DMS 273 (cell line): Measurements from ENCODE around the gene PLPP2.

Experiments
- DNase-seq: peaks from one replicate; lab custom pipeline; 2025; ENCODE audit not compliant: unreplicated experiment; lab: John Stamatoyannopoulos, UW

PLPP2 gene

GRCh38 chr19:293436-294110 is 2.4 kb upstream of the PLPP2 start:
- no peak for DNase-seq

DNA sequence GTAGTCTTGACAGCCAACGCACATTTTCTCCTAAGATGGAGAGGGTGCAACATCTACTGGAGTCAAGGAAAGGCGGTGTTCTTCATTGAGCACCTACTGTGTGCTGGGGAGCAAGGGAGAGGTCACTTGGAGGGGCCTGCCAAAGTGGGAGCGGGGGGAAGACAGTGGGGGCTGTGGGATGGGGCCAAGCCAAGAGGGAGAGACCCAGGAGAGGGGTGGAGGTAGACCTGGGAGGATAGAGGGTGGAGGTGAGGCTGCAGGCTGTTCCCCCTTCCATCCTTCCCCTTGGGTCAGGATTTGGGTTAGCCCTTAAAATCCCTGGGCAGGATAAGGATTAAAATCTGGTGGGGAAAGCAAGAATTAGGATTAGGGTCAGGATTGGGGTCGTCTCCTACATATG is 1.7 kb upstream of the PLPP2 start:
- no peak for DNase-seq

- no peak for DNase-seq
Measured at GRCh38 chr19:292281-292884, 1.2 kb upstream of the PLPP2 start.

DNA sequence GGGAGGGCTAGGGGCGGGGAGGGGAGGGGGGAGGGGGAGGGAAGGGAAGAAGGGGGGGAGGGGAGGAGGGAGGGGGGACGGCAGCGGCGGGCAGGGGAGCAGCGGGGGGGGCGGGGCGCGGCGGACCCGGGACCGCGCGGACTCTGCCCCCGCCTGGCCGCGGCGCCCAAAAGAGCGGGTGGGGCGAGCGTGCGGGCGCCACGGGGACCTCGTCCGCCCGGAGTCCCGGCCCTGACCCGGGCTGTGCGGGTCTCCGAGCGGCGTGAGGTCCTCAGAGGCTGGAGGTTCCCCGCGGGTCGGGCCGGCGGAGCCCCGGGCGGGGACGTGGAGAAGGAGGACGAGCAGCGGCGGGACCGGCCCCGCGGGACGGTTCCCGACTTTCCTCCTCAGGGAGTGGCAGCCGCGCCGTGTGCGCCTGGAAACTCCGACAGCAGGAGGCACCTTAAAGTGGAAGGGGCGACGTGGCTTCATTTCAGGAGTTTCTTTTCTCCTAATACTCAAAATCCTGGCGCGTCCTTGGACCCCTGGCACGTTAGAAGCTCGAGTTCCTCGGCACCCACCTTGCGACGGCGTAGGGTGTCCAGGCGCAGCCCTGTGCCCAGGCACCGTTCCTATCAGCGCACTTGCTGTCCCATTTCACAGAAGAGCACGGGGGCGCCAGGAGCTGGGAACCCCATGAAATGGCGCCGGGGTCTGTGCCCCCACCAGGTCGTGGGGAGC is 518 bp upstream of the PLPP2 start:
- DNase-seq = peak; percentile 58

DNA sequence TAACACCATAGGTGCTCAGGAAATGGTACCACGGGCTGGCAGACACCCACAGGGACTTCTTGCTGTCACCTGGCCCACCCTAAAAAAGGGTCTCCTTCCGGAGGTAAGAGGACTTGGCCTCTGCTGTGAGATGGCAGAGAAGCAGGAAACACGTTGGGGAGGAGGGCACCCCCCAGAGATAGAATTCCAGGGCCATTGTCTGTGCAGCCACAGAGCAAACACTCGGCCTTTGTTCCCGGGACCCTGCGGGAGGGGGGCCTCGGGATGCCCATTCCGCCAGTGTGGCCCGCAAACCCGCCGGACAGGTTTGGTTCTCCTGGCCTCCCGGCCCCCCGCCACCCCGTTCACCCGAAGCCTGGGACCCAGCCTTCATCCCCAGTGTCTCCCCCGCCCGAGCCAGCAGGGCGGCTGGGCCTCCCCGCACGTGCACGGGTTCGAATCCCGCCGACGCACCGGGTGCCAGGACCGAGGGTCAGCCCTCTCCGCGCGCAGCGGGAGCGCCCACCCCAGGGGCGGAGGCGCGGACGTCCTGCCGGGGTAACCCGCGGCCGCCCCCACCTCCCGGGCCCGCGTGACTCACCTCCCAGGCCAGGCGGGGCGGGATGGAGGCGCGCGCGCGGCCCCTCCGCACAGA is 714 bp downstream of the PLPP2 start:
- DNase-seq = no peak

DNA sequence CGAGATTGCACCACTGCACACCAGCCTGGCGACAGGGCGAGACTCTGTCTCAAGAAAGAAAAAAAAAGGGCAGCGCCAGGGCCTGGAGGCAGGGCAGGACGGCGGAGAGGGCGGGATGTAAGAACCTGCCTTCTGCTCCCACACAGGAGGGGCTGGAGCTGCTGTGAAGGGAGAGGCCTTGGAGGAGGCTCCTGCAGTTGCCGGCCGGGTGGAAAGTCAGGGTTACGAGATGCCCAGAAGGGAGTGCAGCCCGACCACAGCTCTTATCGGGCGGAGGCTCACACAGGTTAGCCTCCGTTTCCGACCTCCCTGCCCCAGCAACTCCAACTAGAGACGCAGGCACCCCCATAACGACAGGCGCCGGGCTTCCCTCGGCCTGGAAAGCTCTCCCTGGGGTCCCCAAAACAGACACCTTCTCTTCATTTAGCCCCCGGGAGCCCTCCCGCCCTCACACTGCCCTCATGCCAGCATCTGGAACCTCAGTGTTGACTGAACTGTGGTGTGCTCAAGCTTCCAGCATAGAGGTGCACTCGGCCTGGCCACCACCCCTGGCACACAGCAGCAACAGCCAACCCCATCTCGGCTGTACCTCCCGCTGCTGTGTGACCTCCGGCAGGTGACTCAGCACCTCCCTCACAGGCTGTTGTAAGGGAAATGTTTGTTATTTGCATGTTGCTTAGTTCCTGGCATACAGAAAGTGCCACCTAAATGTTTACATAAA is 1.4 kb downstream of the PLPP2 start:
- no peak for DNase-seq

DNA sequence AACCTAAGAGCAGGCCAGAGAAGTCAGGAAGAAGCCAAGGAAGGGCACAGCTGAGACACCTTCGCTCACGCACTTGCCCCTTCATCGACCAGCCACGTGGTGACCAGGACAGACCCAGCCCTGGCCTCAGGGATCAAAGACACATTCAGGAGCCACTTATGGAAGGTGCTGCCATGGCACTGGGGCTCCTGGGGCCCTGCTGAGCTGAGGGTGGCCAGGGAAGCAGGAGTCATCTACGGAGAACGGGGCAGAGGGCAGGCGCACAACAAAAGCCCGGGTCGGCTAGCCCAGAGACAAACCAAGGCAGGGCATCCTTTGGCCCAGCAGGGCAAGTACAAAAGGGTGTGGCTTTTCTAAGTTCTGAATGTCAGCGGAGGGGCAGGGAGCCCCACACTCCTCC is 2.3 kb downstream of the PLPP2 start:
- DNase-seq = no peak

GRCh38 chr19:287381-287871 is 3.8 kb downstream of the PLPP2 start:
- DNase-seq = no peak

GRCh38 chr19:283395-283794 is 7.8 kb downstream of the PLPP2 start:
- DNase-seq = no peak

- DNase-seq = no peak
Measured at GRCh38 chr19:282501-282900, 8.7 kb downstream of the PLPP2 start.

DNA sequence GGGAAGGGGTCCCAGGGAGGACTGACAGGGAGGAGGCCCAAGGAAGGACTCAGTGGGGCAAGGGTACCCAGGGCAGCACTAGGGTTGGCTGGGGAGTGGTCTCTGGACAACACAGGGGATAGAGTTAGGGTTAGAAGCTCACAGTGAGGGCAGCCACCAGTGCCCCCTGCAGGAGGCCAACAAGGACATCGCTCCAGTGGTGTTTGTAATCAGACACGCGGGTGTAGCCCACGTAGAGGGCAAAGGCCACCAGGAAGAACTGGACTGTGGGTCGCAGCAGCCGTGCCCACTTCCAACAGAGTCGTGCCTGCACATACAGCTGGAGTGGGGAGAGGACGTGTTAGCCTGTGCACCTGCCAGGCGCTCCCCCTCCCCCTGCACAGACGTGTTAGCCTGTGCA is 9.2 kb downstream of the PLPP2 start:
- DNase-seq = no peak

DNA sequence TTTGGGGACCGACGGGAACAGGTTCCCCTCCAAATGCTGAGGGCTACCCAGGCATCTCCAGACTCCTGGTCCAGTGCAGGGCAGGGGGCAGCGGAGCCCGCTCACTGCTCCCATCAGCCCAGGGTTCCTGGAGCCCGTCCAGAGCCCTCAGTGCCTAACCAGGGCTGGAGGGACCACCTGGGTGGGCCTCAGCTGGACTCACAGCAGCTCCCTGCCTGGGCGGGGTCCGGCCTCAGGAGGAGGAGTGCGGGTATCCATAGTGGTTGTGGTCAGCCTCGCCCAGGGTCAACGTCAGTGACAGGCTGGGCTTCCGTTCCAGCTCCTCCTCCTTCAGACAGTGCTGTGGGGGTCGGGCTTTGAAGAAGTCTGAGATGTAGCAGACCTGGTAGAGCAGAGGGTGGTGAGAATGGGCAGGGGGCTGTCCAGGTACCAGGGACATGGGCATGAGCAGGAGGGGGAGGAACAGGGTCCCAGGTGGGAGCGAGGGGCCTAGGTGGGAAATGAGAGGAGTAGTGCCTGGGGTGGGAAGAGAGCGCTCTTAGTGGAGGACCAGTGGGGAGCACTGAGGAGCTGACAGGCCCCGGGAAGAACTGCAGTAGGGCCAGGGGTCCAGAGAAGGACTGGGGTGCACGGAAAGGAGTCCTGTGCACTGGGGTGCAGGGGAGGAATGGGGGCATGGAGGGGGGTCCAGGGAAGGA is 9.9 kb downstream of the PLPP2 start:
- no peak for DNase-seq

GRCh38 chr19:280541-281009 is 10.6 kb downstream of the PLPP2 start:
- DNase-seq = no peak

GRCh38 chr19:279656-280055 is 11.5 kb downstream of the PLPP2 start:
- no peak for DNase-seq

DNA sequence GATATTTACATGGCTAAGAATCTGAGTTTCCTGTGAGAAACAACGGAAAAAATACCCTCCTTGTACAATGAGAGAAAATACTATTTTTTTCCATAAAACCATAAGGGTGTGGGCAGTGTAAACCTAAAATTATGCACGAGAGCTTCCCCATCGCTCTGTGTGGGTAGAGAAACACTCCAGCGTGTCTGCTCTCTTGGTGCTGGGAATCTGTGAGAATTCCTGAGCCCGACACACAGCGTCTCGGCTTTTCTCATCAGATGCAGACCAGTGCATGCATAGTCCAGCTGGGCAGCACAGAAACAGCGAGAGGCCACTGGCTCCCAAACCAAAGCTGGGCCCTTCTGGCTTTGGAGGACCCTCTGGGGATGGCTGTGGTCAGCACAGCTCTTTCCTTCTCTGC is 12.0 kb downstream of the PLPP2 start:
- no peak for DNase-seq

- DNase-seq = peak; percentile 35
Measured at GRCh38 chr19:277581-278165, 13.5 kb downstream of the PLPP2 start.

DNA sequence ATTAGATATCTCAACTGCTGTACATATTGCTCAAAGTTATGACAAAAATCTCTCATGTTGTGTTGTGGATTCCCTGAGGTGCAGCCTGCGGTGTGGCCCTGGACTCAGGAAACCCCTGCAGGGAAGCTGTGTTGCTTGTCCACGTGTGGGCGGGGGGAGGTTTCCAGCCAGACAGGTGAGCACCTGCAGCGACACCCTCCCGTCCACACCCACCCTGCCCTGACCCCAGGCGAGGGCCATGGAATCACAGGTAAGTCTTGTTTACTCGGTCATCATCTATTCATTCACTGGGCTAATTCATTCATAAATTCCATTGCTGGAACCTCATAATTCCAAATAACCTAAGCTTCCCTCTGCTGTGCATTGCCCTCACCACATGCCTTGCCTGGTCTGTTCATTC is 14.1 kb downstream of the PLPP2 start:
- DNase-seq = no peak

GRCh38 chr19:275958-276646 is 15.1 kb downstream of the PLPP2 start:
- no peak for DNase-seq

DNA sequence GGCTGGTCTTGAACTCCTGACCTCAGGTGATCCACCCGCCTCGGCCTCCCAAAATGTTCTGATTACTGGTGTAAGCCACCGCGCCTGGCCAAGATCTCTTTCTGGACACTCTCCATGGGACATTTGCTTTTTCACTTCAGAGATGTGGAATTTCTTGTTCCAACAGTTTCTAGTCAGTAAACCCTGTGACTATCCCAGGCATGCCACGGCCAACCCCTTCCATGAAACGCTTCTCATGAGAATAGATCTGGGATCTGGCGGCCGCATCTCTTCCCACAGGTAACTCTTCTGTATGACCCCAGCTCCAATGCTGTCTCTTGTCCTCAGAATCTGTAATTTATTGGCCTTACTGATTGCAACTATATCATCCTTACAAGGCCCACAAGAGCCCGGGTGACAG is 16.2 kb downstream of the PLPP2 start:
- no peak for DNase-seq
